IMR-90 (cell line): ENCODE results near the gene TCOF1.

Experiments
- BHLHE40 ChIP-seq: fragments of 150-350 bp; IDR thresholded peaks from 2 replicates; pipeline ENCODE4 v1.6.1; 2016; ENCODE audit warnings: mild to moderate bottlenecking, low read depth, low read length
- MAZ ChIP-seq: IDR thresholded peaks from 2 replicates; pipeline ENCODE4 v1.6.1; 2012; ENCODE audit warnings: low read depth, mild to moderate bottlenecking, low read length, improper control_type of control experiment, moderate library complexity, borderline replicate concordance
- POLR2A ChIP-seq: IDR thresholded peaks from 2 replicates; pipeline ENCODE4 v1.6.1; 2012; ENCODE audit warnings: mild to moderate bottlenecking, low read depth, low read length
- RFX5 ChIP-seq: IDR thresholded peaks from 2 replicates; pipeline ENCODE4 v1.8.0; 2012; ENCODE audit warnings: low read depth, mild to moderate bottlenecking, low read length, moderate library complexity
- TF ChIP-seq, protein P1 (sequence below): conservative IDR thresholded peaks from 2 replicates; pipeline ENCODE4 v1.5.1; 2012; ENCODE audit warnings: mild to moderate bottlenecking, low read depth, low read length, improper control_type of control experiment

DNA sequence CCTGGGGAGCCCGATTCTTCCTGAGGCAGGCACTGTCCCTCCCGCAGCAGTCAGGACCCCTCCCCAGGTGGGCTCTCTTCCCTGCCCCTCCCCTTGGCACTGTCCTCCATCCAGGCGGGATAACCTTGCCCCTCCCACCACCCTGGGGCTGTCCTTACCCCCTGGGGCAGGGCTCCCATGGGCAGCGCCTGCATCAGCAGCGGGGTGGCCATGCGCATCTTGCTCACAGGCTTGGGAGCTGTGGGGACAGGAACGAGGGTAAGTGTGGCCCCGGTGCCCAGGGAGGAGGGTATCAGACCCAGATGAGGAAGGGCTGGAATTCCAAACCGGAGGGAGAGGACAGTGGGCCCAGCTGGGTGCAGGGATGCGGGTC is 49.2 kb downstream of the TCOF1 start:
- TF ChIP-seq, protein P1, sequence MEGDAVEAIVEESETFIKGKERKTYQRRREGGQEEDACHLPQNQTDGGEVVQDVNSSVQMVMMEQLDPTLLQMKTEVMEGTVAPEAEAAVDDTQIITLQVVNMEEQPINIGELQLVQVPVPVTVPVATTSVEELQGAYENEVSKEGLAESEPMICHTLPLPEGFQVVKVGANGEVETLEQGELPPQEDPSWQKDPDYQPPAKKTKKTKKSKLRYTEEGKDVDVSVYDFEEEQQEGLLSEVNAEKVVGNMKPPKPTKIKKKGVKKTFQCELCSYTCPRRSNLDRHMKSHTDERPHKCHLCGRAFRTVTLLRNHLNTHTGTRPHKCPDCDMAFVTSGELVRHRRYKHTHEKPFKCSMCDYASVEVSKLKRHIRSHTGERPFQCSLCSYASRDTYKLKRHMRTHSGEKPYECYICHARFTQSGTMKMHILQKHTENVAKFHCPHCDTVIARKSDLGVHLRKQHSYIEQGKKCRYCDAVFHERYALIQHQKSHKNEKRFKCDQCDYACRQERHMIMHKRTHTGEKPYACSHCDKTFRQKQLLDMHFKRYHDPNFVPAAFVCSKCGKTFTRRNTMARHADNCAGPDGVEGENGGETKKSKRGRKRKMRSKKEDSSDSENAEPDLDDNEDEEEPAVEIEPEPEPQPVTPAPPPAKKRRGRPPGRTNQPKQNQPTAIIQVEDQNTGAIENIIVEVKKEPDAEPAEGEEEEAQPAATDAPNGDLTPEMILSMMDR: no peak
- no peak for TF ChIP-seq RFX5
- TF ChIP-seq POLR2A: no peak
- no peak for TF ChIP-seq BHLHE40
- TF ChIP-seq MAZ: no peak
